SIG-M5 treated with dmso at 0.1 percent for 504 hours (cell line): ENCODE results near the gene RAB40C.
A peak's percentile ranks its signal among the peaks of the same experiment; 100 is the strongest.

ENCODE experiments used
- DNase-seq: peaks from one replicate; lab custom pipeline; 2025; ENCODE audit not compliant: unreplicated experiment; lab: John Stamatoyannopoulos, UW

The RAB40C gene

DNA sequence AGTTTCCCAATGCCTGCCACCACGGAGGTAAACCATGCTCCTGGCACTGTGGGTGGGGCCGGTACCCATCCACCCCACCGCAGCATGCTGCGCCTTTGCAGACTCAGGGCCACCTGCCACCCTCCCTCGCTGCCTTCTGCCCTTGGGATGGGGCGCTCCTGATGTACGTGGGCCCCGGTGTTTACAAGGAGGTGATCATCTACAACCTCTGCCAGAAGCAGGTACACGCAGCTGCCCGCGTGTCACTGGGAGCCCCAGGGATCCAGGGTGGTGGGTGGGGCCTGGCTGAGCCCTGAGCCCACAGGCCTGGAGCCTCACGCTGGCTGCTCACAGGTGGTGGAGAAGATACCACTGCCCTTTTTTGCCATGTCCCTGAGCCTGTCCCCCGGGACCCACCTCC lies 76.7 kb downstream of the RAB40C start:
- DNase-seq, result no peak

DNA sequence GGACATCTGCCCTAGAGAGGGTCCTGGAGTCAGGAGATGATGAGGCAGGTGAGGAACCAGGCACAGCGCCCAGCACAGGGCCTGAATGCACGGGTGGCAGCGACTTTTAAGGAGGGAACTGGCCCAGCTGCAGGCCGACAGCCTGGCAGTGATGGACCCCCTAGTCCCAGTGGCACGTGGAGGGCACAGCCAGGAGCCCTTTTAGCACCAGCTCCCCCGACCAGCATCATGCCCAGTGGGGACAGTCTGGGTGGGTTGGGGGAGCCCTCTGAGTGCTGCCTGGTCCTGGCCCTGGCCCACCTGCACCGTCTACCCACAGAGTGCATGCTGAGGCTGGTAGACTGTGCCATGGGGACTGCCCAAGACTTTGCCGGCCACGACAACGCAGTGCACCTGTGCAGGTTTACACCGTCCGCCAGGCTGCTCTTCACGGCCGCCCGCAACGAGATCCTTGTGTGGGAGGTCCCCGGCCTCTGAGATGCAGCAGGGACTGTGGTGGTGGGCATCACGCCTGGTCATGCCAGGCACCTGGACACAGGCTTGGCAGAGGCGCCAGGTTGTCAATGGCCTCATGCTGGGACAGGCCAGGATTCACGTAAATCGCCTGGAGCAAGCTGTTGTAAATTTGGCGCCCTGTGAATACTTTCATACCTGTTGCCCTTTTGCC lies 77.4 kb downstream of the RAB40C start:
- no peak for DNase-seq

DNA sequence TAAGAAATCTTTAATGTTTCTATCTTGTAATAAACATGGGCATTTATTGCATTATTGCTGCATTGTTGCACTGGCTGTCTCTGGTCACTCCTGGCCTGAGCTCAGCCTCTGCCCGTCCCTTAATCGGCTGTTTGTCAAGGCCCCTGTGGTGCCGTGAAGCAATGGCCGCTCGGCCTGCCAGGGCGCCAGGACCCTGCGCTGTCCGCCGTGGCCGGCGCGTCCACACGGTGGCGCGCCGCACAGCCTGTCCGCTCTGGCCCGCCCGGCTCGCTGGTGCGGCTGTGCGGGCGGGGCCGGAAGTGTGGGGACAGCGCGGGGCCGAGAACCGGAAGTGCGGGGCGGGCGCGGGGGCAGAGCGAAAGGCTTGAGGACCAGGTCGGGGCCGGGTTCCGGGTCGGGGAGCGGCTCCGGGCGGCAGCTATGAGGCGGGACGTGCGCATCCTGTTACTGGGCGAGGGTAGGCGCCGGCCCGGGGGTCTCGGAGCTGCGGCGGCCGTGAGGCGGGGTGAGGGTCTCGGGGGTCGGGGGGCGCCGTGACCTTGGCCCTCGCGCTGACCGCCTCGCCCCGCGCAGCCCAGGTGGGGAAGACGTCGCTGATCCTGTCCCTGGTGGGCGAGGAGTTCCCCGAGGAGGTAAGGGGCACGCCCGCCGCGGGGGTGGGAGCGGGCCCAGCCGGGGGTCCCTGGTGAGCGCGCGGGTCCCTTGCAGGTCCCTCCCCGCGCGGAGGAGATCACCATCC lies 78.1 kb downstream of the RAB40C start, which contains the start of gene RHOT2:
Gene RHOT2, plus strand, starts transcription at position 353 of the 739 bp plus-strand sequence. Its CDS starts 68 bp downstream, at position 421.
- peak; percentile 79 for DNase-seq

DNA sequence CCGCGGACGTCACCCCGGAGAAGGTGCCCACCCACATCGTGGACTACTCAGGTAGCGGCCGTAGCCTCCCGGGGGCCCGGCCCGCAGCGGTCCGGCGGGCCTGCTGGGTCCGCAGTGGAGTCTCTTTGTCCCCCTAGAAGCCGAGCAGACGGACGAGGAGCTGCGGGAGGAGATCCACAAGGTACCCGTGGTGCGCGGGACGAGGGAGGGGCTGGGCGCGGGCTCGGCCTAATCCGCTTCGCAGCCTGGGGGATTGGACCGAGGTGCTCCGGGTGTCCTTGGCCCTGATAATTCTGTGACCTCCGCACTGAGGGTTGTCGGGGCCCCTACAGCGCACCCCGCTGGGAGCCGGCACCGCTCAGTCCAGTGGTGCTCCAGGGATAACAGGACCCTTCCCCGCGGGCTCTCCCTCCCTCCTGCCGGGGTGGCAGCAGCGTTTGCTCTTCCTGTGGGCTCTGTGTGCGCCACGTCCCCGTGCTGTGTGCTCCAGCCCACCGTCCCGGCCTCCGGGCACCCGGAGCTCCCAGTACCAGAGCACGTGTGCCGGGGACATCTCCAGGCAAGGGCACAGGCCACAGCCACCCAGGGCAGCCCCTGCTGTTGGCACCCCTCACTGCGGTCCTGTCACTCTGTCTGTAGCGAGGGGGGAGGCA lies 78.8 kb downstream of the RAB40C start:
- DNase-seq, result no peak

DNA sequence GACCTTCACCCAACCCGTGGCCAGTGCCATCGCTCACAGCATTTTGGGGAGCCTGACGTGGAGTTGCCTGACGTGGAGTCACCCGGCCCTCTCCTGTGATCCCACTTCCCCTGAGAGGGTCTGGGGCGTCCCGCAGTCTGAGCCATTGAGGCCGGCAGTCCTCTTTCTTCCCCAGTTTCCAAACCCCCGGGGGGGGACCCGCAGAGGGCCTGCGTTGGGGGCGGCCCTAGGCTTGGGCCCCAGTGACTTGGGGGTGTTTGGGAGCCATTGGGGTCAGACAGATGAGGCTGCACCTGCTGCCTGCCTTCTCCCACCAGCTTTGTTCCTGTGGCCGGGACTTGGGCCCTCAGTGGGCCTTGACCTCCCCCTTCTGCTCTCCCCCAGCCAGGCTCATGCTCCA lies 79.8 kb downstream of the RAB40C start:
- DNase-seq, result no peak

DNA sequence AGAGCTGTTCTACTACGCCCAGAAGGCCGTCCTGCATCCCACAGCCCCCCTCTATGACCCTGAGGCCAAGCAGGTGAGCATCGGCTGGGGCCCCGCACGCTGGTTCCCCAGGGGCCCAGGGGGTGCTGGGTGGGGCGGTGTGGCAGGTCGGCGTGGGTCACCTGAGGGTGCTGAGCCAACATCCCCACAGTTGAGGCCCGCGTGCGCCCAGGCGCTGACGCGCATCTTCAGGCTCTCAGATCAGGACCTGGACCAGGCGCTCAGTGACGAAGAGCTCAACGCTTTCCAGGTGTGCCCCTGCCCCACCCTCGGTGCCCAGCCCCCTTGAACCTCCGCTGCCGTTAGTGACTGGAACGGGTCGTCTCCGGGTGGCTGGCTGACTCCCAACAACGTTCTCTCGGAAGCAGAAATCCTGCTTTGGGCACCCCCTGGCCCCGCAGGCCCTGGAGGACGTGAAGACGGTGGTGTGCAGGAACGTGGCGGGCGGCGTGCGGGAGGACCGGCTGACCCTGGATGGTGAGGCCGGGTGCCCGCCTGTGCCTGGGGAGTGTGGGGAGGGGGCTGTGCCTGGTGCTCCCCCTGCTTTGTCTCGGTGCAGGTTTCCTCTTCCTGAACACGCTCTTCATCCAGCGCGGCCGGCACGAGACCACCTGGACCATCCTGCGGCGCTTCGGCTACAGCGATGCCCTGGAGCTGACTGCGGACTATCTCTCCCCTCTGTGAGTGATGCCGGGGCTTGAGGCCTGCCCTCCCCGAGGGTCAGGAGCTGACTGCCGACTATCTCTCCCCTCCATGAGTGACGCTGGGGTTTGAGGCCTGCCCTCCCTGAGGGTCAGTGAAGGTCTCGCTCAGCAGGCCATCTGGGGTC lies 80.9 kb downstream of the RAB40C start:
- DNase-seq, result no peak

DNA sequence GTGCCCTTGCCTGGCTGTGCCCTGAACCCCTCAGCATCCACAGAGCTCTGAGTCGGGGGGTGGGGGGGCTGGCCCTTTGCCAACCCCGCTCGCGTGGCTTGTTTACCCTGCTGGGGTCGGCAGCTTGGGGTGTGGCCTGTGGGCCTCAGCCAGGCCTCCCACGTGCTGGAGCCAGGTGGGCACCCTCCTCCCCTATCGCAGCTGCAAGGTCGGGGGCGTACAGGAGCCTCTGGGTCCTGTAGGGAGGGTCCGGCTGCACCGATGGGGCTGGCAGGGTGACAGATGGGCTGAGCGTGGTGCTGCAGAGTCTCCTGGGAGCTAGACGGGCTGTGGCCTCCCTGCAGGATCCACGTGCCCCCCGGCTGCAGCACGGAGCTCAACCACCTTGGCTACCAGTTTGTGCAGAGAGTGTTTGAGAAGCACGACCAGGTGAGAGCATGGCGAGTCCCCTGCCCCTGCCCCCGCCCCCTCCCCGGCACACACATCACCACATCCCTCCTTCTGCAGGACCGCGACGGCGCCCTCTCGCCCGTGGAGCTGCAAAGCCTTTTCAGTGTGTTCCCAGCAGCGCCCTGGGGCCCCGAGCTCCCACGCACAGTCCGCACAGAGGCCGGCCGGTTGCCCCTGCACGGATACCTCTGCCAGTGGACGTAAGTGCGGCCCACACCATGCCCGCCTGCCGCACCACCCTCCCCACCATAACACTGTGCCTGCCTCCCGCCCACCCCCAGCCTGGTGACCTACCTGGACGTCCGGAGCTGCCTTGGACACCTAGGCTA lies 81.7 kb downstream of the RAB40C start:
- DNase-seq, result no peak

DNA sequence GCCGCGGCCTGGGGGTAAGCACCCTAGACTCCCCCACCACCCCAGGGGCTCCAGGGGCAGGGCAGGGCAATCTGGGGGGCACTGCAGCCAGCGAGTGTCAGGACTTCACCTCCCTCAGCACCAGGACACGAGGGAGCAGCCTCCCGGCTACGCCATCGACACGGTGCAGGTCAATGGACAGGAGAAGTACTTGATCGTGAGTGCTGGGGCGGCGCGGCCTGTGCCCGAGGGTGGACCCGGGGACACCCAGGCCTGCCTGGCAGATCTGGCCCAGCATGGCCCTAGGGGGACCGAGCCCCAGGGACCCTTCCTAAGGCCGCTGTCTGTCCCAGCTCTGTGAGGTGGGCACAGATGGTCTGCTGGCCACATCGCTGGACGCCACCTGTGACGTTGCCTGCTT lies 82.5 kb downstream of the RAB40C start:
- no peak for DNase-seq

DNA sequence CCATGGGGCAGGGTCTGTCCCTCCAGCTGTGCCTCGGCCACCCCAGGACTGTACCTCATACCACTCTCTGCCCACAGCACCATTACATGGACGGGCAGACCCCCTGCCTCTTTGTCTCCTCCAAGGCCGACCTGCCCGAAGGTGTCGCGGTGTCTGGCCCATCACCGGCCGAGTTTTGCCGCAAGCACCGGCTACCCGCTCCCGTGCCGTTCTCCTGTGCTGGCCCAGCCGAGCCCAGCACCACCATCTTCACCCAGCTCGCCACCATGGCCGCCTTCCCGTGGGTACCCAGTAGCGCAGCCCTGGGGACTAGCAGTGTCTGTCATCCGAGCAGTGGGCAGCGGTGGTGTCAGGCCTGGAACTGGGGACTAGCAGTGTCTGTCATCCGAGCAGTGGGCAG lies 83.0 kb downstream of the RAB40C start:
- no peak for DNase-seq

DNA sequence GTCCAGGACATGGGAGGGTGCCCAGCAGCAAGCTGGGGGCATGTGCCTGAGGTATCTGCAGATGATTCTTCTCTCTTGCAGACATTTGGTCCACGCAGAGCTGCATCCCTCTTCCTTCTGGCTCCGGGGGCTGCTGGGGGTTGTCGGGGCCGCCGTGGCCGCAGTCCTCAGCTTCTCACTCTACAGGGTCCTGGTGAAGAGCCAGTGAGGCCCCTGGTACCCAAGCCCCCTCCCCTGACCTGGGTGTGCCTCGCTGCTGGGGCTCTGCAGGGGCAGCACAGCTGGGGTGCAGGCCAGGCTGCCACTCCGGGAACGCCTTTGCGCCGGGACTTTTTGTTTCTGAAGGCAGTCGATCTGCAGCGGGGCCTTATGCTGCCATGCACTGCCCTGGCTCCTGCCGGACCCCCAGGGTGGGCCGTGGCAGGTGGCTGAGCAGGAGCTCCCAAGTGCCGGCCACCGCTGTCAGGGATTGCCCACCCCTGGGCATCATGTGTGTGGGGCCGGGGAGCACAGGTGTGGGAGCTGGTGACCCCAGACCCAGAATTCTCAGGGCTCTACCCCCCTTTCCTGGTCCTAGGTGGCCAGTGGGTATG lies 83.6 kb downstream of the RAB40C start:
- no peak for DNase-seq

DNA sequence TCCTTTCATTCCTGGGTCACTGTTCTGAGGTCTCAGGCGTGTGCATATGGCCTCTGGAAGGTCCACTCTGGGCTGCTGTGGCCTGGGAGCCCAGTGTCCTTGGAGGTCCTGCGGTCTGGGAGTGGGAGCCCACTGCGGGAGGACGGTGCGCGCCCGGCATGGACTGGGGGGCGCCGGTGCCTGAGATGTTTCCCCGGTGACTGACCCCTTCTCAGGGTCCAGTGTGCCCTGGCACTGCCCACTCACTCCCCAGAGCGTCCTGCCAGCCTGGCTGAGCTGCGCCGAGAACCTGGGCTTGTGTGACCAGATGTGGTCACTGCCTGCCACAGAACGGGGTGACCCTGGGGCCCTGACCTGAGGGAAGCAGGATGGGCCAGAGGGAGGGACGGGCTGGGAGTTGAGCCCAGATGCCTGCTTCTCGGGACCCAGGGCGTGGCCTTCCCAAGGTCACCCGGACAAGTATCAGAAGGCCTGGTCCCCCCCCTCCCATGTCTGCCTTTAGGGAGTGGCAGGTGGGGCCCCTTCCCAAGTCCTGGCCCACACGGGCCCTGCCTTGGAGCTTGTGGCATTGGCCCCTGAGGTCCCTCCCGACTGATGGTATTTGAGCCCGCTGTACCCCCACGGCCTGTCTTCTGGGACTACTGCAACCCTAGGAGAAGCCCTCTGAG lies 84.5 kb downstream of the RAB40C start:
- DNase-seq, result no peak

DNA sequence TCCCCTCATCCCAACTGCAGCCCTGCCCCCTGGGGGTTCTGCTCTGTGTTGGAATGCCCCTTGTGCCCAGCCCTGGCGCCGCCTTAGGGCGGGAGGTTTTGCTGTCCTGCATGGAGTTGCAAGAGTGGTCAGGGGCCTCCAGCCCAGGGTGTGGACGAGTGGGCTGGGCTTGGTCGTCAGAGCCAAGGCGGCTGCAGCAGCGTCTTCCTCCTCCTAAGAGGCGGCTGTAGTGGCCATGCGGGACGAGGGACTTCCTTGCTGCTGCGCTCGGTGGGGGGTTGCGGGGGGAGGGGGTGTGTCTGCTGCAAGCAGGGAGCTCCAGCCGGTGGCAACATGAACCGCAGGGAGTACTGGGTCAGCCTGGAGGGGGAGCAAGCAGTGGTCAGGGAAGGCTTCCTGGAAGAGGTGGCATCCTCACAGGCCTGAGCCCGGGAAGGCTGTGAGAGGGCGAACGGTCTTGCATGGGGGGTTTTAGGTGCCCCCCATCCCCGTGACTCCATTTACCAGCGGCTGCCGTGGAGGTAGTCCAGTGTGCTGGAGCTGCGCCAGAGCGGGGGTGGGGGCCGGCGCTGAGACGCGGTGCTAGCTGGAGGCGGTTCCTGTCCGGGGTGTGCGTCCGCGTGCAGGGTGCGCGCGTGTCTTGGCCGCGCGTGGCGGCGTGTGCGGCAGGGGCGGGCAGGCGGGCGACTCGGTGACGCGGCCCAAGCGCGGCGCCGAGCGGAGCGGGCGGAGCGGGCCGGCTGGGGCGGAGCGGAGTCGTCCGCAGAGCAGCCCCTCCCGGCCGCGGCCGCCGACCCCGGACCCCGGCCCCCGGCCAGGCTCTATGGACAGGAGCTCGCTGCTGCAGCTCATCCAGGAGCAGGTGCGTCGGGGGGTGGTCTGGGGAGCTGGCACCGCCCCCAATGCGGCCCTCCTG lies 85.4 kb downstream of the RAB40C start, which contains the start of gene RHBDL1:
Gene RHBDL1, plus strand, starts transcription at position 704 of the 916 bp plus-strand sequence. Its CDS starts 120 bp downstream, at position 824.
- DNase-seq, result no peak

DNA sequence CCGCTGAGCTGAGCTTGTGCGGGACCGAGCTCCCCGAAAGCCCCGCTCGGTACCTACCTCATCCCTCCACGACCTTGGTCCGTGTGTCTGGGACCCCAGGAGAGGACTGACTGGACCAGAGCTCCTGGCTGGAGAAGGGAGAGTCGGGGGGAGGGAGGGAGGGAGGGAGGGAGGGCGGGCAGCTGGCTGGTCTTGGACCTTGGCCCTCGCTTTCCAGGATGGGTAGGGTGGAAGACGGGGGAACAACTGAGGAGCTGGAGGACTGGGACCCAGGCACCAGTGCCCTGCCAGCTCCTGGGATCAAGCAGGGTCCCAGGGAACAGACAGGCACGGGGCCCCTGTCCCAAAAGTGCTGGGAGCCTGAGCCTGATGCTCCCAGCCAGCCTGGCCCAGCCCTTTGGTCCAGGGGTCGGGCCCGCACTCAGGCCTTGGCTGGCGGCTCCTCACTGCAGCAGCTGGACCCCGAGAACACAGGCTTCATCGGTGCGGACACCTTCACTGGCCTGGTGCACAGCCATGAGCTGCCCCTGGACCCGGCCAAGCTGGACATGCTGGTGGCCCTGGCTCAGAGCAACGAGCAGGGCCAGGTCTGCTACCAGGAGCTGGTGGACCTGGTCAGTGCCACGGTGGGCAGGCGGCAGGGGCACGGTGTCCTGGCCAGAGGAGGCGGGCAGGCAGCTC lies 86.2 kb downstream of the RAB40C start:
- DNase-seq, result no peak

DNA sequence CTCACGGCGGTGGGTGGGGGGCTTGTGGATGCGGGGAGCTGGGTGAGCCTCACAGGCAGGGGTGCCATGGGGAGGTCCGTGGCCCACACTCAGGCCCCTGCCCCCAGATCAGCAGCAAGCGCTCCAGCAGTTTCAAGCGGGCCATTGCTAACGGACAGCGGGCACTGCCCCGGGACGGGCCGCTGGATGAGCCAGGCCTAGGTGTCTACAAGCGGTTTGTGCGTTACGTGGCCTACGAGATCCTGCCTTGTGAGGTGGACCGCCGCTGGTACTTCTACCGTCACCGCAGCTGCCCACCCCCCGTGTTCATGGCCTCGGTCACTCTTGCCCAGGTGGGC lies 86.7 kb downstream of the RAB40C start:
- no peak for DNase-seq

DNA sequence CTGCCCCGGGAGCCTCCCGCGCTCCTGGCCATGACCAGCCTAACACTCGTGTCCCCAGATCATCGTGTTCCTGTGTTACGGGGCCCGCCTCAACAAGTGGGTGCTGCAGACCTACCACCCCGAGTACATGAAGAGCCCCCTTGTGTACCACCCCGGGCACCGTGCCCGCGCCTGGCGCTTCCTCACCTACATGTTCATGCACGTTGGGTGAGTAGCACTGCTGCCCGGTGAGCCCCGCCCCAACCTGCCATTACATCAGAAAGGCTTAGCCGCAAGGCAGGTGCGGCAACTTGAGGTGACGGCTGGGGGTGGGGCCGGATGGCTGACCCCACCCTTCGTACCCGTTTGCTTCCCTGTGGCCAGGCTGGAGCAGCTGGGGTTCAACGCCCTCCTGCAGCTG lies 87.0 kb downstream of the RAB40C start:
- DNase-seq, result no peak

DNA sequence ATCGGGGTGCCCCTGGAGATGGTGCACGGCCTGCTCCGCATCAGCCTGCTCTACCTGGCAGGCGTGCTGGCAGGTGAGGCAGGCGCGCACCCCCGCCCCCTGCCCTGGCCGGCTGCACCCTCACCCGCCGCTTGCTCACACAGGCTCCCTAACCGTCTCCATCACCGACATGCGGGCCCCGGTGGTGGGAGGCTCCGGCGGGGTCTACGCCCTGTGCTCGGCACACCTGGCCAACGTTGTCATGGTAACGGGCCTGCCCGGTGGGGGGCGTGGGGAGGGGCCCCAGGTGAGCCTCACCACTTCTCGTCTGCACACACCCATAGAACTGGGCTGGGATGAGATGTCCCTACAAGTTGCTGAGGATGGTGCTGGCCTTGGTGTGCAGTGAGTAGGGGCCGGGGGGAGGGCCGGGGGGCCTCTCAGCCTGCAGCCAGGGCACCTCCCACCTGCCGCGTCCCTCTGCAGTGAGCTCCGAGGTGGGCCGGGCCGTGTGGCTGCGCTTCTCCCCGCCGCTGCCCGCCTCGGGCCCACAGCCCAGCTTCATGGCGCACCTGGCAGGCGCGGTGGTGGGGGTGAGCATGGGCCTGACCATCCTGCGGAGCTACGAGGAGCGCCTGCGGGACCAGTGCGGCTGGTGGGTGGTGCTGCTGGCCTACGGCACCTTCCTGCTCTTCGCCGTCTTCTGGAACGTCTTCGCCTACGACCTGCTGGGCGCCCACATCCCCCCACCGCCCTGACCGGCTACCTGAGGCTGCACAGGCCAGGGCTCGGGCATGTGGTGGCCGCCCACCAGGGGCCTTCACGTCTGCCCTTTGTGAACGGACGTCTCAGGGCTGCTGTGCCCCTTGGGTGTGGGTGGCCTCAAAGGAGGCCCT lies 87.7 kb downstream of the RAB40C start:
- DNase-seq, result no peak
